DMS 273 (cell line): ENCODE measurements around the gene LZTR1.

Experiments used
- DNase-seq: peaks from one replicate; lab custom pipeline; 2025; ENCODE audit not compliant: unreplicated experiment; lab: John Stamatoyannopoulos, UW

LZTR1 gene

DNA sequence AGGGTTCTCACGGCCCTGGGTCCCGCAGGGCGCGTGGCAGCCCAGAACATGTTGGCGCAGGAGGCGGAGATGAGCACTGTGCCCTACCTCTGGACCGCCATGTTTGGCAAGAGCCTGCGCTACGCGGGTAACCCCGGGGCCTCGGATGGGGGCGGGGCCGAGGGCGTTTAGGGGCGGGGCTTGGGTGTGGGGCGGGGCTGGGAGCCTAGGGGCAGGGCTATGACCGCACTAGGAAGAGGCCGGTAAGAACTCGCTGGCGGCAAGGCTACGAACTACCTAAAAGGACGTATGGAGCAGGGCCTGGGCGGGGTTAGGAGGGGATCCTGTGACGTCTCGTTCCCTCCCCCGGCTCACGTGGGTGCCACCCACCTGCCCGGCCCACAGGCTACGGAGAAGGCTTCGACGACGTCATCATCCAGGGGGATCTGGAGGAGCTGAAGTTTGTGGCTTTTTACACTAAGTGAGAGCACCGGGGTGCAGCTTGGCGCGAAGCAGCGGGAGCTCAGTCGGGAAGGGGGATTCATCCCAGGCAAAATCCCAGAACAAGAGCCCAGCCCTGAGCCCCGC lies 2.8 kb upstream of the LZTR1 start:
- peak; percentile 51 for DNase-seq

DNA sequence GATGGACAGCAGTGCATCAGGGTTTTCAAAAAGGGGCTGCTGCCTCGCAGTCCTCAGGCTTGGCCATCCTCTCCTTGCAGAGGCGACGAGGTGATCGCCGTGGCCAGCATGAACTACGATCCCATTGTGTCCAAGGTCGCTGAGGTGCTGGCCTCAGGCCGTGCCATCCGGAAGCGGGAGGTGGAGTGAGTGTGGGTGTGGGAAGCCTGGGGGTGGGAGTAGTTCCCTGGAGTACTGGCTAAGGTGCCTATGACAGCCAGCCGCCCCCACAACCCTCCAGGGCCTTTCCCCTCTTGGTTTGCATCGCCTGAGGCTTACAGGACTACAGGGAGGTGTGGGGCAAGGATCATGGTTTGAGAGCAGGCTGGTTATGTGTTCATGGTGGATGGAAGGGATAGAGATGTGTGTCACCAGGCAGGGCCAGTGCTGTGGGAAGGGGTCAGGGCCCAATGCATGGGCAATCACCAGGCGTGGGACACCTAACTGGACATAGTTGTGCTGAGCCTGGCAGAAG lies 2.1 kb upstream of the LZTR1 start:
- DNase-seq, result no peak

DNA sequence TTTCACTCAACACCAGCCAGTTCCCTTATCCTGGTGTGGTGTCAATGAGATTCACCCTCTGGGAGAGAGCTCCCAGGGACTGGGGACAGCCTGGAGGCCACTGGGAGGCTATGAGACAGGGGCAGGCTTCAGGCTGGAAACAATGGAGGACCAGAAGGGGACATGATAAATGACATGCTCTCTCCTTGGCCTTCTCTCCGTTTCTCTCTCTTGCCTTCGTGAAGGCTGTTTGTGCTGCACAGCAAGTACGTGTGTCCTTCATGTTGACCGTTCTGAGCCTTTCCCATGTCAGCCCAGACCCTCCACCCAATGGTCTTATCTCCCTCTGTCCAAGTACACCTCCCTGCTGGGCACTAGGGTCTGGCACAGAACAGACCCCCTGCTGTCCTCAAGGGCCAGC lies 1.6 kb upstream of the LZTR1 start:
- no peak for DNase-seq

DNA sequence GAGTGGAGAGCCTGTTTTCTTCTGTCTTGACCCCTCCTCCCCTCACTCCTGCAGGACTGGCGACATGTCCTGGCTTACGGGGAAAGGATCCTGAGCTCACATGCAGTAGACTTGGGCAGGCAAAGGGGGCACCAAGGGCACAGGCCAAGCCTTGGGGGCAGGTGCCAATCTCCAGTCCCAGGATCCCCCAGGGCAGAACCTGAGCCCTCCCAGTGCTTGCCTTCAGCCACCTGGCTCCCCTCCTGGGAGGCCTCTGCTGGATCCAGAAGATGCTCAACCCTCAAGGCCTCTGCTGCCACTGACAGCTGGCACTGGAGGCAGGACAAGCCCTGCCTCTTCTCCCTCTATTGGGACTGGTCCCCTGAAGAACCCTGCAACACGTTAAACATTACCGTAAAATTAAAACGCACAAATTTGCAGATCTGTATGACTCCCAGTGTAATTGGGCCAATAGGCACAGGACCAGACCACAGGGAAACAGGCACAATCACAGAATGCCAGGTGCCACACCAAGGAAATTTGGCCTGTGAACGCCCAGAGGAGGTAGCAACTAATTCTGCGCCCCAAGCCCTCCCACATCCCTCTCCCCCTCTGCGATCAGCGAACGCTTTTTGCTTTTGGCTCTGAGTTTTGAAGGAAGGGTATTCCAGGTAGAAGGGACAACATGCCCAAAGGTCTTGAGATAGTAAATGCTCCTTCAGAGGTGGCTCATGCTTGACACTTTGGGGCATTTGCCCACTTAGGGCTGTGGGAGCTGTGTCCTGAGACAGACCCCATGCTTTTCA lies 967 bp upstream of the LZTR1 start:
- peak; percentile 44 for DNase-seq

DNA sequence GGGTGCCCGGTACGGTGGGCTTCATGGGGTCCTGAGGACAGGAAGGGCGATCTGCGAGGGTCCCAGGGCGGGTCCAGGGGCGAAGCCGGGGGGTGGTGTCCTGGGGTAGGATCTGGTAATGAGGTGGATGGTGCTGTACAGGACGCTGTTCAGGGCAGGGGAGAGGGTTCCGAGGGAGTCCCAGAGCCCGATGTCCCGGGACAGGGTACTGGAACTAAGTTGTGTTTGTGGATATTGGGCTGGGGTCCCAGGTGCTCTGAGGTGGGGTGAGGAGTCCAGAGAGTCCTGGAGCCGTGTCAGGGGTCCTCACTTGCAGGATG lies 426 bp downstream of the LZTR1 start:
- DNase-seq, result no peak

DNA sequence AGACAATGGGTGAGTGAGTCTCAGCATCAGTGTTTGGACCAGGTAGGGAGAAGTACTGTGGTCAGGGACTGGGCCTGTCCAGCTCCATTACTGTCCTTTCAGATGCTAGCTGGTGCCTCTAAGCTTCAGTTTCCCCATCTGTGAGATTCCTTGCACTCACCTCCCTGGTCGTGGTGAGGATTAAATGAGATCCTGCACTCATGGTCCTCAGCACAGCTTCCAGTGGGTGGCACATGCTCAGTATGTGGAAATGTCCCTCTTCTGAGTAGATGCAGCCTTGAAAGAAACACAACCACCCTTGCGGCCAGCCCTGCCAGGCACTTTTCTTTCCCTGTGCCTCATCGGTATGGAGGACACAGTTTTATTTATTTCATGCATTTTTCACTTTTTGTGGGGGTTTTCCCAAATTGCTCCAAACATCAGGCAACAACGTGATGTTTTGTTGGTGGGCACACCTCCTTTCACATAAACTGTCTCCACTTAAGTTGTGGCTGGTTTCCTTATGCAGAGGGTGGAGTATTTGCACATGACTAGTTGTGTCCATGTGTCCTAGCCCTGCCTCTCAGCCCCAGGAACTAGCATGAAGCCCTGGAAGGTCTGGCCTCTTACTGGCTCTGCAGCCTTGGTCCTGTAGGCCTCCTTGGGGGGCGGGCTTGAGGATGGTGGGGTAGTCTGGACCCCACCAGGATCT lies 1.1 kb downstream of the LZTR1 start:
- DNase-seq, result no peak

DNA sequence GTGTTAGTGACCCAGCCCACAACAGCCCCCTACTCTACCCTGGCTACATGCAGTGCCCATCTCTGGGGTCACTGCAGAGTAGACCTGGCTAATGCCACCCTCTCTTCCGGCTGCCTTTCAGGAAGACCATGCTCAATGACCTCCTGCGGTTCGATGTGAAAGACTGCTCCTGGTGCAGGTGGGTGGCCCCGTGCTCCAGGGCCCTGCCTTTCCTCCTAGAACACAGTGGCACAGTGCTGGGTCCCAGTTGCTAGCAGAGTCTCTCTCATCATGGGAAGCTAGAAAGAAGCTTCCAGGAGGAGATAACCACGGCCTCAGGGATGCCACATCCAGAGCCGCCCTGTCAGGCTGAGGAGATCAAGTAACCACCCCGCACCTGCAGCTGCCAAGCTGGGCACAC lies 3.6 kb downstream of the LZTR1 start:
- no peak for DNase-seq

DNA sequence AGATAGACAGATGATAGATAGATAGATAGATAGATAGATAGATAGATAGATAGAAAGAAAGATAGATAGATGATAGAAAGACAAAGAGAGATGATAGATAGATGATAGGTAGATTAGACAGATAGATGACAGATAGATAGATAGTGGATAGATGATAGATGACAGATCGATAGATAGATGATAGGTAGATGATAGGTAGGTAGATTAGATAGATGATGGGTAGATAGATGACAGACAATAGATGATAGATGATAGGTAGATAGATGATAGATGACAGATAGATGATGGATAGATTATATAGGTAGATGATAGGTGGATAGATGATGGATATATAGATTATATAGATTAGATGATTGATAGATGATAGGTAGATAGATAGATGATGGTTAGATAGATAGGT lies 4.3 kb downstream of the LZTR1 start:
- DNase-seq, result no peak

DNA sequence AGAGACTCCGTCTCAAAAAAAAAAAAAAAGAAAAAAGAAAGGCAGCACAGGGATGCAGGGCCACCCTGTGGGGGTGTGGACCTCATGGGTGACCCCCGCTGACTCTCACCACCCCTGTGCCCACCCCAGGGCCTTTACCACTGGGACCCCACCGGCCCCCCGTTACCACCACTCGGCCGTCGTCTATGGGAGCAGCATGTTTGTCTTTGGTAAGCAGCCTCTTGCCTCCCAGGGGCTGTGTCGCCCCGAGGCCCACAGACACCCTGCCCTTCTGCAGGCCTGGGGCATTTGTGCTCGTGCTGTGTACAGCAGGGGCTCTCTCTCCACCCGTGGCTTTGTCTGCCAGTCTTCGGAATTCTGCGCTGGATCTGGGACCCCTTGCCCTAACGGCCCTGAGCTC lies 5.3 kb downstream of the LZTR1 start:
- DNase-seq, result no peak

DNA sequence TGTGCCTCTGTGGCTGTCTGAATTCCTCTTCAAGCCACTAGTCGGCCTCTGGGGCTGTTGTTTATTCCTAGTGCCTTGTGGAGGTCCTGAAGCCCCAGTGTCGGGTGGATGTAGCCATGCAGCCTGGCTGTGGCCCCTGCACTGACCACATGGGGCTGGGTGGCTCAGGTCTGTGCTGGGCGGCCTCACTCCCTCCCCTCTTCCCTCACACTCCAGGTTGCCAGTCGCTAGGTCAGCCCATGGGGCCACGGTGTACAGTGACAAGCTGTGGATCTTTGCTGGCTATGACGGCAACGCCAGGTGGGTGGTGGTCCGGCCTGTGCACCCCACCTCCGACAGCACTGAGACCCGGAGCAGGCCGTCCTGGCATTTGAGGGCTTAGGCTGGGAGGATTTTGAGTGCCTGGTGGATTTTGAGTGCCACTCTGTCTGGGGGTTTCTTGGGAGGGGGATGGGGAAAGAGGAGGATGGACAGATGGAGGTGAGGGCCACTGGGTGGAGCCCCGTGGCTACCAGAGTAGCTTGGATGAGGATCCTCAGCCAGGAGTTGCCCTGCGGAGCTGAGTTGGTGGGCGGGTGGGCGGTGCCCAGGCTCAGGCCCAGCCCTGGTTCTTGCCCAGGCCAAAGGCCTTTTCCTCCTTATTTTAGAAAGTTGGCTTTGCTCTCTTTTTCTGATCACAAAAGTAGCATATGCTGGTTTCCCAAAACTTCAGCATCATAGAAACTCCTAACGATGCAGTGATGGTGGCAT lies 6.7 kb downstream of the LZTR1 start:
- no peak for DNase-seq

DNA sequence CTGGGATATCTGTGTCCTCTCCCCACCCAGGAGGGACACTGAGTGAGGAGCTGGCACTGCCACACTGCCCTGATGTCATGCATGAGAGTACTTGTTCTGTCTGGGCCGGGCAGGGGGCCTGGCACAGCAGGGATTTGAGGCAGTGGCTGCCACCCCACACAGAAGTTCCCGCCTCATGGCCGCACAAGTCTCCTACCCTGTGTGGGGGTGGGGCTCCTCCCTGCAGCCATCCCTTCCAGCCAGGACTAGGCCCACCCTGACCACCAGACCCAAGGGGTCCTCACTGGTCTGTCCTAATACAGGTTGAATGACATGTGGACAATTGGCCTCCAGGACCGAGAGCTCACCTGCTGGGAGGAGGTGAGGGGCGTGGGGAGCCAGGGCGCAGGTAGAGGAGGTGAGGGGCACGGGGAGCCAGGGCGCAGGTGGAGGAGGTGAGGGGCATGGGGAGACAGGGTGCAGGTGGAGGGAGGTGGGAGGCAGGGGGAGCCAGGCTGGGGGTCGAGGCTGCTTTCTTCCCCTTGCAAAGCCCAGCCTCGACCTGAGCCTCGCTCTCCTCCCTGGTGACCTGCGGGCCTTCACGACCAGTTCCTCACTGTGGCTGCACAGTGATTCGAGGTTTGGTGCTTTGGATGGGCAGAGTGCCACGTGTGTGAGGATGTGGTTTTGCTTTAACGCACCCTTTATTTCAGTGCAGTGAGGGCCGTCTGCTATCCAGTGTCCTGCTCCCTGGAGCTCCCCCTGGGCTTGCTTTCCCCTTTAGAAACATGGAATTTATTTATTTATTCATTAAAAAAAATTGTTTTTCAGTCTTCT lies 7.4 kb downstream of the LZTR1 start:
- no peak for DNase-seq

DNA sequence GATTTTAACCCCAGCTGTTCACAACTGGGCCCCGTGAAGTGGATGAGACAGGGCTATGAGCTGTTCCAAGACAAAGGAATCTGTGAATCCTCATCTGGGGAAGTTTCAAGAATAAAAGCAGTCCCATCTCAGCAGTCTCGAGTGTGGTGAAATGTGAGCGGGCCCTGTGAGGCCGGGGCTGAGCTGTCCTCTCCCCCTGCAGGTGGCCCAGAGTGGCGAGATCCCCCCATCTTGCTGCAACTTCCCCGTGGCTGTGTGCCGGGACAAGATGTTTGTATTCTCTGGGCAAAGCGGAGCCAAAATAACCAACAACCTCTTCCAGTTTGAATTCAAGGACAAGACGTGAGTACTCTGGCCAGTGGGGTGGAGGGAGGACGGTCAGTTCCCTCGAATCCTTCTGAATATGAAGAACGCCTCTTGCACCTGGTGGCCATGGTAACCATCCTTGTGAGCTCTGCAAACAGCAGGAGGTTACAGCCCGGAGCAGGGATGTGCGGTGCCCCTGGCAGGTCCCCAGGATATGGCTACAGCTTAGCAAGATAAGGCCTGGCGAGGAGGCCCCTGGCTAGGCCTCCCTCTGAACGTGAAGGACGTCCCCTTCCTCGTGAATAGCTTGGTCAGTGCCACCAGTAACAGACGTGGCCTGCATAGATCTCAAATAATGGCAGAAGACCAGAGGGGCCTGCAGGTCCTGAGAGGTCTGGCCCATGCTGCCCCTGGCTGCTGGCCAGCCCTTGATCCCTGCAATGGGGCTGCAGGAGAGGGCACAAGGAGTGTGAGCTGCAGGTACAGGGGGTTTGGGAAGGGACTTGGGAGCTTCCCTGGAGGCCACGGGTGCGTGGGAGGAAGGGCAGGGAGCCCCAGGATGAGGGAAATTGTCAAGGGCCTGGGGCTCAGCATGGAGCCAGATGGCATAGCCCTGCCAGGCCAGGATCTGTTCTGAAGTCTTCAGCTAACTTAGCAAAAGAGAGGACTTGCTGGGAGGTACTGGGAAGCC lies 8.4 kb downstream of the LZTR1 start:
- no peak for DNase-seq

DNA sequence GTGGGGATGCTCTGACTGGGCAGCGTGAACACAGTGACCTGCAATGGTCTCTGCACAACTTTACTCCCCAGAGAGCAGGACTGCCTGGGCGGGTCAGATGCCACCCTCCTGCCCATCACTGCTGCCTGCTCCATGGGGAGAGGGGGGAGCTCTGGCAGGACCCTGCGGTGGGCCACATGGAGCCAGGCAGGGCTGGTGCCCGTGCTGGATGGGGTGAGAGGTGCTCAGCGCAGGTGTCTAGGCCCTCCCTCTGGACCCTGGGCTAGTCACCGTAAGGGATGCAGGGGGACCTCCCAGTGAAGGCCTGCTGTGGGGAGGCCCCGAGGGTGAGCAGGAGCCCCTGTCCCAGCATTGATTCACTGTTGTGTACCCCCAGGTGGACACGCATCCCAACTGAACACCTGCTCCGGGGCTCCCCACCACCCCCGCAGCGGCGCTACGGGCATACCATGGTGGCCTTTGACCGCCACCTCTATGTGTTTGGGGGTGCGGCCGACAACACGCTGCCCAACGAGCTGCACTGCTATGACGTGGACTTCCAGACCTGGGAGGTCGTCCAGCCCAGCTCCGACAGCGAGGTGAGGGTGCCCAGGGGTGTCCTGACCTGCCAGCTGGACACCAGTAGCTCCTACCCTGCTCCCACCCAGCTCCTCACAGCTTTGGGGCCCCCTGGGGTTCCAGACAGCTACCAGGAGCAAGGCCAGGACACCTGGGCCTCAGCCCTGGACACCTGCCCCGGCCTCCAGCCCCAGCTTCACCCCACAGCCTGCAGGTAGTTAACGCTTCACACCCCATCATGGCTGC lies 9.4 kb downstream of the LZTR1 start:
- DNase-seq, result no peak

DNA sequence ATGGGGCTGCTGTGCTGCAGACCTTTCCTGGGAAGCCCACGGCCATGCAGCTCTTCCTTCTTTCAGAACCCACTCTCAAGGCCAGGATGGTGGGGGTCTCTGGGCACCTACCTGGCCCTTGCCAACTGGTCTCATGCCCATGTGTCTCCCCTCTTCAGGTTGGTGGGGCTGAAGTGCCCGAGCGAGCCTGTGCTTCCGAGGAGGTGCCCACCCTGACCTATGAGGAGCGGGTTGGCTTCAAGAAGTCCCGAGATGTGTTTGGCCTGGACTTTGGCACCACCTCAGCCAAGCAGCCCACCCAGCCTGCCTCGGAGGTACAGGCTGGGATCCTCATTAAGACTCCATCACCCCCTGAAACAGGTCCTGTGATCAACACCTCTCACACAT lies 10.0 kb downstream of the LZTR1 start:
- DNase-seq, result no peak

DNA sequence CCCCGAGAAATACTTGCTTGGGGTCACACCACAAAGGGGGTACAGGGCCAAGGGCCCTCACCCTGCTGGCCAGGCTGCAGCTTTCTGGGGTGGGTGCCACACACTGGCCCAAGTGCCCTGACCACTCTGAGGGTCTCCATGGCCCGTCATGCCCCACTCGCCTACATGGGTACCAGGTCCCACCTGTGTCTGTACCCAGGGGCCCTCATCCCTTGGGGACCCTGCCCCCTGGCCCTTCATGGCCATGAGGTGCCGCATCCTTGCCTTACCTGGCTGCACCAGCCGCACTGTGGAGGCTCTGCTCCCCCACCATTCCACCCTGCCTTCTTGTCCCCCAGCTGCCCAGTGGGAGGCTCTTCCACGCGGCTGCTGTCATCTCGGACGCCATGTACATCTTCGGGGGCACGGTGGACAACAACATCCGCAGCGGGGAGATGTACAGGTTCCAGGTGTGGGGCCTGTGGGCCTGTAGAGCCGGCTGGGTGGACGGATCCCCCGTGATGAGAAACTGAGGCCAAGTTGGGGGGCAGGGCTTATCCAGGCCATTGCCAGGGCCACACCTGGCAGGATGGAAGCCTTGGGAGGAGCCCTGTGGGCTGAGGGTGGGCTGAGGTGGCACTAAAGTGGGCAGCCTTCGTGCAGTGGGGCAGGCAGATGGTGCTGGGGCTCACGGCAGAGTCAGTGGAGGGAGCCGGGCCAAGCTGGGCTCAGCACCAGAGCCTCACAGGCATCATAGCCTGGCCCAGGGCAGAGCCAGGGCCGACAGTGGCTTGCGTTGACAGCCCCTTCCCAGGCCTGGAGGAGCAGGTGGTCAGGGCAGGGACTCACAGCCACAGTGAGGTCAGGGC lies 10.6 kb downstream of the LZTR1 start:
- no peak for DNase-seq

DNA sequence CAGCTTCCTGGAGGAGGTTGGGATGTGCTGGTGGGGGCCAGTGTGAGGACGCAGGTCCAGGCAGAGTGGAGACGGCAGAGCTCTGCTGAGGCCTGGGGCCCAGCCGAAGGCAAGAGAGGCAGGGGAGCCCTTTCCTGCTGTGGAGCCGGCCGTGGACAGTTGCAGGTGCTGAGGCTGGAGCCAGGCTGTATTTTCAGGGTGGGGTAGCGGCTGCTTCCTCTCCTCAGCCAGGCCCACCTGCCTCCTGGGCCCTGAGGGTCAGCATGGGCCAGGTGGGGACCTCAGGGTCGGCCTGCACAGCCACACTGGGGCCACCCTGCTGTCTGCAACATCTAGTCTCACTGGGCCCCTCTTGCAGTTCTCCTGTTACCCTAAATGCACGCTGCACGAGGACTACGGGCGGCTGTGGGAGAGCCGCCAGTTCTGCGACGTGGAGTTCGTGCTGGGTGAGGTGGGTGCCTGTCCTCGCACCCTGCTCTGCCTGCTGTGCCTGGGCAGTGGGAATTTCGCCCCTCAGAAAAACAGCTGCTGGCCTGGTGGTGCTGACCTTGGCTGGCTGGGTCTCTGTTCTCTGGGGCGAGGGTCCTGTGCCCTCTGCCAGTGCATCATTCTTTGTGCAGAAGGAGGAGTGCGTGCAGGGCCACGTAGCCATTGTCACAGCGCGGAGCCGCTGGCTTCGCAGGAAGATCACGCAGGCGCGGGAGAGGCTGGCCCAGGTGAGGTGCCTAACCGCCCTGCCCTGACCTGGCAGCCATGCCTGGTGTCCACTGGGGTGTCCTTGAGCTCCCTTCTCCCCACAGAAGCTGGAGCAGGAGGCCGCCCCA lies 11.4 kb downstream of the LZTR1 start:
- no peak for DNase-seq
